Mesodermal cell (in vitro differentiated cells): Measurements from ENCODE around the gene SLC29A2. TPM values are rescaled to one million over a fixed set of nuclear protein-coding genes. Genes with fewer than 3 reads are reported as not detected.

Source experiments
- H3K27ac ChIP-seq: 2 replicates; pipeline ENCODE4 v1.7.0; 2013; ENCODE audit warnings: mild to moderate bottlenecking, low read depth, low read length, moderate library complexity; ENCODE audit not compliant: severe bottlenecking
- H3K36me3 ChIP-seq: 2 replicates; pipeline ENCODE4 v1.7.1; 2013; ENCODE audit warnings: mild to moderate bottlenecking, low read length, moderate library complexity; ENCODE audit not compliant: control insufficient read depth, insufficient read depth
- H3K4me1 ChIP-seq: one replicate; pipeline ENCODE4 v1.7.1; 2013; ENCODE audit warnings: mild to moderate bottlenecking, low read length; ENCODE audit not compliant: insufficient read depth, control insufficient read depth, poor library complexity, severe bottlenecking
- H3K4me3 ChIP-seq: 2 replicates; pipeline ENCODE4 v1.7.0; 2013; ENCODE audit warnings: low read length, control low read depth, mild to moderate bottlenecking; ENCODE audit not compliant: insufficient read depth, poor library complexity, severe bottlenecking; ENCODE audit errors: extremely low read depth
- H3K9me3 ChIP-seq: 2 replicates; pipeline ENCODE4 v1.7.1; 2013; ENCODE audit warnings: mild to moderate bottlenecking, low read length, moderate library complexity; ENCODE audit not compliant: control insufficient read depth
- WGBS, 2 experiments: methylation state at CpG; one replicate each; pipeline ENCODE4 v1.1.5; 2013; ENCODE audit warnings: missing lambda C conversion rate in 2 of 2; ENCODE audit not compliant: insufficient coverage in 2 of 2; 5-methylcytosine and 5-hydroxymethylcytosine counted together
- polyA plus RNA-seq, 2 experiments: library from polyadenylated mRNA; stranded (reverse); fragments of 50-300 nt; gene quantifications; one replicate each; pipeline ENCODE4 v1.2.3, GENCODE V29; 2013

SLC29A2 gene
- polyA plus RNA-seq (2013, experiment 1 of 2) = 19.0 TPM
- polyA plus RNA-seq (2013, experiment 2 of 2) = 16.5 TPM

- peak within 1 kb of the TSS; percentile 82 for H3K4me3 ChIP-seq
- no peaks in the 10 kb centered on the region for H3K9me3 ChIP-seq
- peaks cover 30% of the 10 kb centered on the region for H3K36me3 ChIP-seq
- H3K4me1 ChIP-seq = peaks cover 20% of the 10 kb centered on the region
- H3K27ac ChIP-seq = peak within 1 kb of the TSS; percentile 80
- 0 to 1% methylated on average over 37 to 49 of the region's 72 CpGs for WGBS, 2 experiments
Observed at GRCh38 chr11:66371627-66372415, at the start of gene SLC29A2. TSS of gene SLC29A2 (minus strand) at chr11:66371760. CDS start at chr11:66371591, 169 bp downstream.

- Histone ChIP-seq H3K36me3 (peaks cover 3% of the 10 kb centered on the region), H3K9me3 (no peaks in the 10 kb centered on the region), H3K27ac (no peak within 1 kb of the TSS), H3K4me1 (peaks cover 26% of the 10 kb centered on the region), H3K4me3 (peak within 1 kb of the TSS; percentile 14)
- WGBS, 2 experiments = 3 to 4% methylated on average over 51 to 56 of the region's 71 CpGs
Observed at GRCh38 chr11:66420671-66421476, 49.3 kb upstream of the SLC29A2 start, which contains the start of gene NPAS4. TSS of gene NPAS4 (plus strand) at chr11:66421035. CDS start at chr11:66421180, 145 bp downstream.

GRCh38 chr11:66419825-66420224 is 48.3 kb upstream of the SLC29A2 start:
- H3K4me3 ChIP-seq = no peak overlapping the region
- 2 to 5% methylated on average over 17 to 30 of the region's 30 CpGs for WGBS, 2 experiments
- no peak overlapping the region for H3K27ac ChIP-seq
- H3K9me3 ChIP-seq = no peaks in the 10 kb centered on the region
- peaks cover 26% of the 10 kb centered on the region for H3K4me1 ChIP-seq
- H3K36me3 ChIP-seq = peaks cover 3% of the 10 kb centered on the region

GRCh38 chr11:66418986-66419308 is 47.4 kb upstream of the SLC29A2 start:
- Histone ChIP-seq H3K4me3 (no peak overlapping the region), H3K4me1 (peaks cover 26% of the 10 kb centered on the region), H3K9me3 (no peaks in the 10 kb centered on the region), H3K27ac (no peak overlapping the region), H3K36me3 (peaks cover 3% of the 10 kb centered on the region)
- 69 to 75% methylated on average over 2 to 3 of the region's 3 CpGs for WGBS, 2 experiments

GRCh38 chr11:66418168-66418985 is 46.8 kb upstream of the SLC29A2 start:
- Histone ChIP-seq H3K27ac (peak overlapping the region; percentile 83), H3K4me3 (no peak overlapping the region), H3K36me3 (peaks cover 3% of the 10 kb centered on the region), H3K9me3 (no peaks in the 10 kb centered on the region), H3K4me1 (peaks cover 26% of the 10 kb centered on the region)
- WGBS, 2 experiments = 0 to 1% methylated on average over 9 to 16 of the region's 16 CpGs

- Histone ChIP-seq H3K4me3 (no peak overlapping the region), H3K36me3 (no peaks in the 10 kb centered on the region), H3K4me1 (peaks cover 26% of the 10 kb centered on the region), H3K9me3 (no peaks in the 10 kb centered on the region), H3K27ac (no peak overlapping the region)
- WGBS, 2 experiments = 70 to 94% methylated on average over 2 to 3 of the region's 11 CpGs
Observed at GRCh38 chr11:66417000-66417399, 45.4 kb upstream of the SLC29A2 start.

- no peaks in the 10 kb centered on the region for H3K9me3 ChIP-seq
- WGBS, 2 experiments = 75 to 88% methylated on average over 2 of the region's 2 CpGs
- no peak overlapping the region for H3K27ac ChIP-seq
- peaks cover 28% of the 10 kb centered on the region for H3K4me1 ChIP-seq
- H3K36me3 ChIP-seq = no peaks in the 10 kb centered on the region
- H3K4me3 ChIP-seq = no peak overlapping the region
Observed at GRCh38 chr11:66415423-66415822, 43.9 kb upstream of the SLC29A2 start.

GRCh38 chr11:66414120-66414934 is 42.8 kb upstream of the SLC29A2 start:
- Histone ChIP-seq H3K4me3 (no peak overlapping the region), H3K36me3 (no peaks in the 10 kb centered on the region), H3K9me3 (no peaks in the 10 kb centered on the region), H3K4me1 (peaks cover 33% of the 10 kb centered on the region), H3K27ac (no peak overlapping the region)
- 55 to 61% methylated on average over 6 to 8 of the region's 12 CpGs for WGBS, 2 experiments

GRCh38 chr11:66413167-66413566 is 41.6 kb upstream of the SLC29A2 start:
- H3K4me3 ChIP-seq = no peak overlapping the region
- H3K4me1 ChIP-seq = peaks cover 24% of the 10 kb centered on the region
- 88 to 98% methylated on average over 6 of the region's 6 CpGs for WGBS, 2 experiments
- no peak overlapping the region for H3K27ac ChIP-seq
- no peaks in the 10 kb centered on the region for H3K36me3 ChIP-seq
- no peaks in the 10 kb centered on the region for H3K9me3 ChIP-seq

- 92% methylated on average over 2 to 4 of the region's 7 CpGs for WGBS, 2 experiments
- Histone ChIP-seq H3K9me3 (no peaks in the 10 kb centered on the region), H3K4me1 (peaks cover 15% of the 10 kb centered on the region), H3K27ac (no peak overlapping the region), H3K4me3 (no peak overlapping the region), H3K36me3 (no peaks in the 10 kb centered on the region)
Observed at GRCh38 chr11:66412110-66412509, 40.5 kb upstream of the SLC29A2 start.
